ENCODE data around the gene HBP1. TPM values are rescaled to one million over a fixed set of nuclear protein-coding genes. Genes with fewer than 3 reads are reported as not detected.
A peak's percentile ranks its signal among the peaks of the same experiment; 100 is the strongest.
"Not testable (repeated sequence)": the region's sequence is repeated elsewhere in the genome, so short reads cannot be mapped to it uniquely, and the experiment has no call there.

The HBP1 gene
- total RNA-seq, 1 donor from 2014 or later, result 50.9 TPM

DNA sequence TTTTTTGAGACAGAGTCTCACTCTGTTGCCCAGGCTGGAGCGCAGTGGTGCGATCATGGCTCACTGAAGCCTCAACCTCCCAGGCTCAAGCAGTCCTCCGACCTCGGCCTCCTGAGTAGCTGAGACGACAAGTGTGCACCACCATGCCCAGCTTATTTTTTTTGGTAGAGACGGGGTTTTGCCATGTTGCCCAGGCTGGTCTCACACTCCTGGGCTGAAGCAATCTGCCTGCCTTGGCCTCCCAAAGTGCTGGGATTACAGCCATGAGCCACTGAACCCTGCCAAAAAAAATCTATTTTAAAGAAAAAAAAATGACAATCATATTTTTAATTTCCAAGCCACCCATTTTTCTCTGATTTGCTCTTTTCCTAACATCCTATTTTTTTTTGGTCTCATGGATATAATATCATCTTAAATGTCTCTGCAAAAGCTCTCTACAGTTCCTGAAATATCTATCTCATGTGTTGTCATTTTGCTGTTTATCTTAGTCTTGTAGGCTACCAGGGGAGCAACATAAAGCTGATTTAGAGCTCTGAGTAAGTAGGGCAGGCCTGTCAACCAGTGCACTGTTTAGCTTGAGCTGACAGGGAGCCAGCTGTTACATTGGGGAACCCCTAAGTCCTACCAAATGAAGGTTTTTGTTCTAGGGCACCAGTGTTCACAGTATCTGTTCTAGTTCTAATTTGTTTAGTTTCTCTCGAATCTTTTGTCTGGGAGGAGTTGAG, 29.9 kb upstream of the HBP1 start:
- H3K36me3 Mint-ChIP-seq (ENCODE audit: low read depth, unreplicated experiment), result no peaks in the 10 kb centered on the region
- H3K27me3 Mint-ChIP-seq (ENCODE audit: unreplicated experiment), result no peaks in the 10 kb centered on the region
- DNase-seq (ENCODE audit: low spot score), result no peak
- H3K4me1 Mint-ChIP-seq (ENCODE audit: unreplicated experiment), result no peaks in the 10 kb centered on the region
- H3K9me3 Mint-ChIP-seq (ENCODE audit: unreplicated experiment), result no peaks in the 10 kb centered on the region
- H3K27ac Mint-ChIP-seq (ENCODE audit: unreplicated experiment), result no peak overlapping the region
- no peak for TF ChIP-seq CTCF (IDR thresholded peaks at IDR 0.05; ENCODE audit: unreplicated experiment)
- H3K4me3 Mint-ChIP-seq (ENCODE audit: unreplicated experiment), result no peak overlapping the region

- not testable (repeated sequence) for H3K9me3 Mint-ChIP-seq (ENCODE audit: unreplicated experiment); H3K27me3 Mint-ChIP-seq (ENCODE audit: unreplicated experiment); H3K36me3 Mint-ChIP-seq (ENCODE audit: low read depth, unreplicated experiment); H3K4me1 Mint-ChIP-seq (ENCODE audit: unreplicated experiment); H3K4me3 Mint-ChIP-seq (ENCODE audit: unreplicated experiment); DNase-seq (ENCODE audit: low spot score); H3K27ac Mint-ChIP-seq (ENCODE audit: unreplicated experiment)
These were observed 24.9 kb upstream of the HBP1 start for GRCh38 chr7:107143875-107144274.

GRCh38 chr7:107145067-107145838, 23.6 kb upstream of the HBP1 start:
- H3K9me3 Mint-ChIP-seq (ENCODE audit: unreplicated experiment), result no peaks in the 10 kb centered on the region
- no peak for TF ChIP-seq CTCF (IDR thresholded peaks at IDR 0.05; ENCODE audit: unreplicated experiment)
- no peak overlapping the region for H3K27ac Mint-ChIP-seq (ENCODE audit: unreplicated experiment)
- no peak for DNase-seq (ENCODE audit: low spot score)
- H3K4me1 Mint-ChIP-seq (ENCODE audit: unreplicated experiment), result peaks cover 2% of the 10 kb centered on the region
- no peak overlapping the region for H3K4me3 Mint-ChIP-seq (ENCODE audit: unreplicated experiment)
- no peaks in the 10 kb centered on the region for H3K27me3 Mint-ChIP-seq (ENCODE audit: unreplicated experiment)
- H3K36me3 Mint-ChIP-seq (ENCODE audit: low read depth, unreplicated experiment), result no peaks in the 10 kb centered on the region

- H3K4me3 Mint-ChIP-seq (ENCODE audit: unreplicated experiment), result no peak overlapping the region
- no peaks in the 10 kb centered on the region for H3K27me3 Mint-ChIP-seq (ENCODE audit: unreplicated experiment)
- TF ChIP-seq CTCF (IDR thresholded peaks at IDR 0.05; ENCODE audit: unreplicated experiment), result peak; percentile 59
- peaks cover 2% of the 10 kb centered on the region for H3K4me1 Mint-ChIP-seq (ENCODE audit: unreplicated experiment)
- H3K36me3 Mint-ChIP-seq (ENCODE audit: low read depth, unreplicated experiment), result no peaks in the 10 kb centered on the region
- peak; percentile 29 for DNase-seq (ENCODE audit: low spot score)
- H3K27ac Mint-ChIP-seq (ENCODE audit: unreplicated experiment), result no peak overlapping the region
- H3K9me3 Mint-ChIP-seq (ENCODE audit: unreplicated experiment), result no peaks in the 10 kb centered on the region
These were observed 21.1 kb upstream of the HBP1 start for GRCh38 chr7:107147464-107148393.

GRCh38 chr7:107148721-107149120, 20.1 kb upstream of the HBP1 start:
- H3K9me3 Mint-ChIP-seq (ENCODE audit: unreplicated experiment), result no peaks in the 10 kb centered on the region
- no peak for DNase-seq (ENCODE audit: low spot score)
- no peak for TF ChIP-seq CTCF (IDR thresholded peaks at IDR 0.05; ENCODE audit: unreplicated experiment)
- H3K27me3 Mint-ChIP-seq (ENCODE audit: unreplicated experiment), result no peaks in the 10 kb centered on the region
- no peaks in the 10 kb centered on the region for H3K36me3 Mint-ChIP-seq (ENCODE audit: low read depth, unreplicated experiment)
- H3K27ac Mint-ChIP-seq (ENCODE audit: unreplicated experiment), result no peak overlapping the region
- H3K4me3 Mint-ChIP-seq (ENCODE audit: unreplicated experiment), result no peak overlapping the region
- peaks cover 2% of the 10 kb centered on the region for H3K4me1 Mint-ChIP-seq (ENCODE audit: unreplicated experiment)

Measured in endothelial cell (in vitro differentiated cells).